Activated T-cell treated with anti-CD3 and anti-CD28 coated beads, Interleukin-2, amount 50 U/mL, for 24 hours (primary cell): Measurements from ENCODE around the gene ECT2.
"Not testable (repeated sequence)": the region's sequence is repeated elsewhere in the genome, so short reads cannot be mapped to it uniquely, and the experiment has no call there.

Experiments used
- DNase-seq: peaks from one replicate; pipeline ENCODE4 v3.0.0-alpha.2; 2020
- H3K27ac Mint-ChIP-seq: 2 replicates; pipeline ENCODE4 v1.8.0; 2020; ENCODE audit warnings: mild to moderate bottlenecking, mixed read lengths
- H3K27me3 Mint-ChIP-seq: 2 replicates; pipeline ENCODE4 v1.8.0; 2020; ENCODE audit warnings: mixed read lengths
- H3K36me3 Mint-ChIP-seq: 2 replicates; pipeline ENCODE4 v1.8.0; 2020; ENCODE audit warnings: low read depth, mixed read lengths
- H3K4me1 Mint-ChIP-seq: 2 replicates; pipeline ENCODE4 v1.8.0; 2020; ENCODE audit warnings: low read depth, mixed read lengths
- H3K4me3 Mint-ChIP-seq: 2 replicates; pipeline ENCODE4 v1.8.0; 2020; ENCODE audit warnings: mild to moderate bottlenecking, moderate library complexity, mixed read lengths
- H3K9me3 Mint-ChIP-seq: 2 replicates; pipeline ENCODE4 v1.8.0; 2020; ENCODE audit warnings: mixed read lengths

The ECT2 gene

GRCh38 chr3:172813462-172813861 lies 62.9 kb downstream of the ECT2 start:
- Mint-ChIP-seq H3K4me1 (no peaks in the 10 kb centered on the region), H3K27ac (no peak overlapping the region), H3K9me3 (no peaks in the 10 kb centered on the region), H3K4me3 (no peak overlapping the region), H3K27me3 (no peaks in the 10 kb centered on the region), H3K36me3 (peaks cover 19% of the 10 kb centered on the region)
- DNase-seq: no peak

- Mint-ChIP-seq H3K27me3 (no peaks in the 10 kb centered on the region), H3K9me3 (no peaks in the 10 kb centered on the region), H3K4me3 (no peak overlapping the region), H3K27ac (no peak overlapping the region), H3K4me1 (no peaks in the 10 kb centered on the region), H3K36me3 (peaks cover 15% of the 10 kb centered on the region)
- no peak for DNase-seq
Measured at GRCh38 chr3:172814738-172815137, 64.2 kb downstream of the ECT2 start.

DNA sequence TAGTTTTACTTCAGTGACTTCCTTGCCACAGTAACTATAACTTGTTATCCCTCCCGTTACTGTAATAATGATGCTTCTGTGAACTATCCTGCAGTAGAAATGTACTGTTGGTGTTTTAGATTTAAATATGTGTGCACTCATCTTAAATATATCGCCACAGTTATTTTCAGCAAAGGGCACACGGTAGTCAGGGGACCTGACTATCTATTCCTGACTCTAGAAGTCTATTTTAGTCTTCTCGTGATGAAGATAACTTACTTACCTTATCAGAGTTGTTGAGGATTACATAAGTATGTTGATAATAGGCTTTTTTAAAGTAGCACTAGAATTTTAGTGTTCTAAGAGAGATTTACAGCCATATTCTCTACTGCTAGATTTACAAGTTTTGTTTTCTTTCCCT lies 65.3 kb downstream of the ECT2 start:
- Mint-ChIP-seq H3K27ac (no peak overlapping the region), H3K4me1 (no peaks in the 10 kb centered on the region), H3K36me3 (peaks cover 19% of the 10 kb centered on the region), H3K9me3 (no peaks in the 10 kb centered on the region), H3K27me3 (no peaks in the 10 kb centered on the region), H3K4me3 (no peak overlapping the region)
- DNase-seq: no peak

GRCh38 chr3:172816281-172816680 lies 65.8 kb downstream of the ECT2 start:
- DNase-seq: no peak
- Mint-ChIP-seq H3K9me3 (no peaks in the 10 kb centered on the region), H3K4me1 (no peaks in the 10 kb centered on the region), H3K27me3 (no peaks in the 10 kb centered on the region), H3K27ac (no peak overlapping the region), H3K4me3 (no peak overlapping the region), H3K36me3 (peaks cover 19% of the 10 kb centered on the region)

DNA sequence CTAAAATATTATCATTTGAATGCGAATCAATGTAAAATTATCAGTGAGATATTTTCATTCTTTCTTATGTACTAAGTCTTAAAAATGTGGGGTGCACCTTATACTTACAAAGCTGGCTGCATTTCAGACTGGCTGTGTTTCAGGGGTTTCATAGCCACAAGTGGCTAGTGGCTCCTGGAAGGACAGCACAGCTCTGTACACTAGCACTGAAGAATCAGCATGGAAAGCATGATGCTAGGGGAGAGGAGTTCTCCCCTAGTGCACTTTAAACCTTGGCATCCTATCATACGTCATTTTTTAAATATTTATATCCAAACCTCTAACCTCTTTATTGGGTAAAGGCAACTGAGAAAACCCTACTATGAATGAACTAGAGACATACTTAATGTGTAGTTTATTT lies 66.4 kb downstream of the ECT2 start:
- no peaks in the 10 kb centered on the region for H3K4me1 Mint-ChIP-seq
- H3K27me3 Mint-ChIP-seq: no peaks in the 10 kb centered on the region
- no peak overlapping the region for H3K4me3 Mint-ChIP-seq
- H3K27ac Mint-ChIP-seq: no peak overlapping the region
- DNase-seq: no peak
- H3K36me3 Mint-ChIP-seq: peaks cover 22% of the 10 kb centered on the region
- no peaks in the 10 kb centered on the region for H3K9me3 Mint-ChIP-seq

DNA sequence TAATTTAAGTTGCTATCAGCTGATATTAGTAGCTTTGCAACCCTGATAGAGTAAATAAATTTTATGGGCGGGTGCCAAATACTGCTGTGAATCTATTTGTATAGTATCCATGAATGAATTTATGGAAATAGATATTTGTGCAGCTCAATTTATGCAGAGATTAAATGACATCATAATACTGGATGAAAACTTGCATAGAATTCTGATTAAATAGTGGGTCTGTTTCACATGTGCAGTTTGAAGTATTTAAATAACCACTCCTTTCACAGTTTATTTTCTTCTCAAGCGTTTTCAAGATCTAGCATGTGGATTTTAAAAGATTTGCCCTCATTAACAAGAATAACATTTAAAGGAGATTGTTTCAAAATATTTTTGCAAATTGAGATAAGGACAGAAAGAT lies 70.0 kb downstream of the ECT2 start:
- peaks cover 22% of the 10 kb centered on the region for H3K36me3 Mint-ChIP-seq
- peaks cover 3% of the 10 kb centered on the region for H3K9me3 Mint-ChIP-seq
- H3K4me3 Mint-ChIP-seq: no peak overlapping the region
- no peak overlapping the region for H3K27ac Mint-ChIP-seq
- no peaks in the 10 kb centered on the region for H3K27me3 Mint-ChIP-seq
- no peak for DNase-seq
- H3K4me1 Mint-ChIP-seq: no peaks in the 10 kb centered on the region

- DNase-seq: no peak
- H3K9me3 Mint-ChIP-seq: peaks cover 16% of the 10 kb centered on the region
- no peaks in the 10 kb centered on the region for H3K4me1 Mint-ChIP-seq
- H3K27me3 Mint-ChIP-seq: no peaks in the 10 kb centered on the region
- H3K36me3 Mint-ChIP-seq: peaks cover 10% of the 10 kb centered on the region
- no peak overlapping the region for H3K4me3 Mint-ChIP-seq
- H3K27ac Mint-ChIP-seq: no peak overlapping the region
Measured at GRCh38 chr3:172824229-172824628, 73.7 kb downstream of the ECT2 start.

DNA sequence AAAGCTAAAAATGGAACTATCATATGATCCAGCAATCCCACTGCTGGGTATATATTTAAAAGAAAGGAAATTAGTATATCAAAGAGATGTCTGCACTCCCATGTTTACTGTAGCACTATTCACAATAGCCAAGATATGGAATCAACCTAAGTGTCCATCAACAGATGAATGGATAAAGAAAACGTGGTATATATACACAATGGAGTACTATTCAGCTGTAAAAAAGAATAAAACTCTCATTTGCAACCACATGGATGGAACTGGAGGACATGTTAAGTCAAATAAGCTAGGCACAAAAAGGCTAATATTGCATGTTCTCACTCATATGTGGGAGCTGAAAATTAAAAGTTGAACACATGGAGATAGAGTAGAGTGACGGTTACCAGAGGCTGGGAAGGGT lies 76.7 kb downstream of the ECT2 start:
- not testable (repeated sequence) for H3K27ac Mint-ChIP-seq, DNase-seq, H3K4me1 Mint-ChIP-seq, H3K27me3 Mint-ChIP-seq, H3K4me3 Mint-ChIP-seq, H3K36me3 Mint-ChIP-seq
- peaks cover 16% of the 10 kb centered on the region for H3K9me3 Mint-ChIP-seq

- no peaks in the 10 kb centered on the region for H3K4me1 Mint-ChIP-seq
- H3K27ac Mint-ChIP-seq: no peak overlapping the region
- H3K27me3 Mint-ChIP-seq: peaks cover 7% of the 10 kb centered on the region
- H3K9me3 Mint-ChIP-seq: no peaks in the 10 kb centered on the region
- H3K36me3 Mint-ChIP-seq: no peaks in the 10 kb centered on the region
- DNase-seq: no peak
- no peak overlapping the region for H3K4me3 Mint-ChIP-seq
Measured at GRCh38 chr3:172832983-172833382, 82.5 kb downstream of the ECT2 start.

GRCh38 chr3:172836390-172836997 lies 86.0 kb downstream of the ECT2 start:
- H3K4me3 Mint-ChIP-seq: no peak overlapping the region
- H3K4me1 Mint-ChIP-seq: no peaks in the 10 kb centered on the region
- H3K9me3 Mint-ChIP-seq: no peaks in the 10 kb centered on the region
- H3K27ac Mint-ChIP-seq: no peak overlapping the region
- DNase-seq: no peak
- H3K27me3 Mint-ChIP-seq: peaks cover 11% of the 10 kb centered on the region
- H3K36me3 Mint-ChIP-seq: no peaks in the 10 kb centered on the region

- H3K4me1 Mint-ChIP-seq: no peaks in the 10 kb centered on the region
- H3K4me3 Mint-ChIP-seq: no peak overlapping the region
- peaks cover 17% of the 10 kb centered on the region for H3K27me3 Mint-ChIP-seq
- no peak overlapping the region for H3K27ac Mint-ChIP-seq
- no peaks in the 10 kb centered on the region for H3K9me3 Mint-ChIP-seq
- no peaks in the 10 kb centered on the region for H3K36me3 Mint-ChIP-seq
- DNase-seq: no peak
Measured at GRCh38 chr3:172839679-172840078, 89.2 kb downstream of the ECT2 start.

DNA sequence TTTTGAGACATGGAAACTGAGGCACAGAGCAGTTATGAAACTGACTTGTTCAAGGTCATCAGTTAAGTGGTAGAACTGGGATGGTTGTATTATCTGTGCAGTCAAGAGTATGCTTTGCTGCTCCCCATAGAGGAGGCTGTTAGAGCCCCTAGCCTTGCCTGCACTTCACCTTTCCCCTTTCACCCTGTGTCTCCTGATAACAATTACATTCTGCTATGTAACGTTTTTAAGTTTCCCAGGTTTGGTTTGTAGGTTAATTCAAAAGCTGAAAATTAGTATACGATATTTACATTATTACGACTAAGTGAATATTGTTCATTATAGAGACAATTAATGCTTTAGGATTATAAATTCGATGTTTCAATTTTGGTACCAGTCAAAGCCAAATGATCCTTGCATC lies 89.9 kb downstream of the ECT2 start:
- H3K4me1 Mint-ChIP-seq: no peaks in the 10 kb centered on the region
- H3K27me3 Mint-ChIP-seq: peaks cover 17% of the 10 kb centered on the region
- H3K36me3 Mint-ChIP-seq: no peaks in the 10 kb centered on the region
- no peak for DNase-seq
- no peaks in the 10 kb centered on the region for H3K9me3 Mint-ChIP-seq
- no peak overlapping the region for H3K4me3 Mint-ChIP-seq
- no peak overlapping the region for H3K27ac Mint-ChIP-seq

DNA sequence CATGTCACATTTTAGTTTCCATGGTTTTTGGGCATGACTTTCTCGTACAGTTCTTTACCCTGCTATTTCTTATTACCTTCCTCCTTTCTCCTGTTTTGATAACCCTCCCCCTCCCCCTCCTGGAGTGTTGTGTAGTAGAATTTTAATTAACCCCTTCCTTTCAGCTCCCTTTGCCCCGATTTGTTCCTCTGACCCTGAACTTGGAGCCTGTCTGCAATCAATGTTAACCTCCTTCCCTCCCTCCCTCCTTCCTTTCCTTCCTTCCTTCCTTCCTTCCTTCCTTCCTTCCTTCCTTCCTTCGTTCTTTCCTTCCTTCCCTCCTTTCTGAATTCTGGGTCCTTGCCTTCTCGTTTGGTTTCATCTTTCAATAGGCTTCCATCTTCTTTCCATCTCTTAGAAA lies 90.4 kb downstream of the ECT2 start:
- no peaks in the 10 kb centered on the region for H3K36me3 Mint-ChIP-seq
- peaks cover under 1% of the 10 kb centered on the region for H3K4me1 Mint-ChIP-seq
- DNase-seq: no peak
- peaks cover 14% of the 10 kb centered on the region for H3K27me3 Mint-ChIP-seq
- H3K9me3 Mint-ChIP-seq: no peaks in the 10 kb centered on the region
- H3K4me3 Mint-ChIP-seq: no peak overlapping the region
- no peak overlapping the region for H3K27ac Mint-ChIP-seq

DNA sequence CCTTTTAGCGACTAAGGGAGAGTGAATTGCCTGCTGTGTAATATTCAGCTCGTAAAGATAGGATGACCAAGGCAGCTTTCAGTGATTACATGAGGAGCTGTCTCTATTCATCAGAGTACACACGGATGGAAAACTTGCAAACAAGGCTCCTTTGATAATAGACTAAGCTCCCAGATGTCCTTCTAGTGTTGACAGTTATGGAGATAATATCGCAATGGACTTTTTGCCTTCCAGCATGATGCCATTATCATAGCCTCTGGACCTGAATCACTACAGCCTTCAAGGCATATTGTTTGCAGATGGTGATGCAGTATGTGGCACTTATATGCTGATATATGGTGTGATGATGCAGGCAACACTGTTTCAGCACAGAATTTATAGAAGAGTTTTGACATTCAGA lies 93.9 kb downstream of the ECT2 start:
- H3K9me3 Mint-ChIP-seq: no peaks in the 10 kb centered on the region
- DNase-seq: no peak
- no peak overlapping the region for H3K4me3 Mint-ChIP-seq
- H3K27me3 Mint-ChIP-seq: peaks cover 12% of the 10 kb centered on the region
- no peaks in the 10 kb centered on the region for H3K36me3 Mint-ChIP-seq
- no peak overlapping the region for H3K27ac Mint-ChIP-seq
- peaks cover 6% of the 10 kb centered on the region for H3K4me1 Mint-ChIP-seq

GRCh38 chr3:172846103-172846561 lies 95.6 kb downstream of the ECT2 start:
- Mint-ChIP-seq H3K9me3 (no peaks in the 10 kb centered on the region), H3K4me3 (no peak overlapping the region), H3K4me1 (peaks cover 6% of the 10 kb centered on the region), H3K27me3 (peaks cover 12% of the 10 kb centered on the region), H3K36me3 (no peaks in the 10 kb centered on the region), H3K27ac (peak overlapping the region; percentile 19)
- DNase-seq: no peak

- DNase-seq: no peak
- Mint-ChIP-seq H3K4me1 (peaks cover 6% of the 10 kb centered on the region), H3K9me3 (no peaks in the 10 kb centered on the region), H3K4me3 (no peak overlapping the region), H3K36me3 (no peaks in the 10 kb centered on the region), H3K27me3 (peaks cover 12% of the 10 kb centered on the region), H3K27ac (no peak overlapping the region)
Measured at GRCh38 chr3:172846706-172847105, 96.2 kb downstream of the ECT2 start.
